ENCODE data around the gene ARSA.
A peak's percentile ranks its signal among the peaks of the same experiment; 100 is the strongest.

Gene ARSA

GRCh38 chr22:50601669-50602337 lies 26.1 kb downstream of the ARSA start:
- DNase-seq, result no peak

GRCh38 chr22:50600967-50601668 lies 26.8 kb downstream of the ARSA start:
- no peak for DNase-seq

- DNase-seq, result no peak
Observed at GRCh38 chr22:50600538-50600937, 27.4 kb downstream of the ARSA start, which contains the start of gene MAPK8IP2. Gene MAPK8IP2, plus strand, starts transcription at chr22:50600793. Its CDS starts 26 bp downstream, at chr22:50600819.

GRCh38 chr22:50599816-50600455 lies 28.0 kb downstream of the ARSA start:
- no peak for DNase-seq

- DNase-seq, result no peak
Observed at GRCh38 chr22:50597097-50597496, 30.9 kb downstream of the ARSA start.

- no peak for DNase-seq
Observed at GRCh38 chr22:50595189-50595588, 32.8 kb downstream of the ARSA start.

- DNase-seq, result no peak
Observed at GRCh38 chr22:50587407-50587806, 40.5 kb downstream of the ARSA start.

GRCh38 chr22:50586416-50586815 lies 41.5 kb downstream of the ARSA start:
- no peak for DNase-seq

GRCh38 chr22:50585781-50586180 lies 42.2 kb downstream of the ARSA start:
- no peak for DNase-seq

GRCh38 chr22:50585238-50585637 lies 42.7 kb downstream of the ARSA start:
- DNase-seq, result no peak

GRCh38 chr22:50584106-50585096 lies 43.6 kb downstream of the ARSA start:
- no peak for DNase-seq

GRCh38 chr22:50583294-50583861 lies 44.6 kb downstream of the ARSA start:
- no peak for DNase-seq

GRCh38 chr22:50582493-50583293 lies 45.3 kb downstream of the ARSA start, which contains the start of gene CHKB:
Gene CHKB, minus strand, starts transcription at chr22:50582849. Its CDS starts 68 bp downstream, at chr22:50582781.
- DNase-seq, result peak; percentile 87

GRCh38 chr22:50581950-50582492 lies 45.9 kb downstream of the ARSA start:
- DNase-seq, result no peak

GRCh38 chr22:50581031-50581949 lies 46.7 kb downstream of the ARSA start:
- DNase-seq, result no peak

- no peak for DNase-seq
Observed at GRCh38 chr22:50579752-50580151, 48.2 kb downstream of the ARSA start.

- no peak for DNase-seq
Observed at GRCh38 chr22:50578776-50579310, 49.1 kb downstream of the ARSA start.

GRCh38 chr22:50577987-50578775 lies 49.8 kb downstream of the ARSA start, which contains the start of gene CPT1B:
Gene CPT1B, minus strand, starts transcription at chr22:50578427. Its CDS starts 512 bp downstream, at chr22:50577915.
- DNase-seq, result no peak

- DNase-seq, result no peak
Observed at GRCh38 chr22:50577697-50577986, 50.3 kb downstream of the ARSA start.
